Glutamatergic neuron (in vitro differentiated cells): ENCODE results near the gene ATXN2. TPM values are rescaled to one million over a fixed set of nuclear protein-coding genes. Genes with fewer than 3 reads are reported as not detected.

Source experiments
- total RNA-seq: library from RNA; stranded (reverse); fragmentation: NEBNext Ultra II Directional; extraction: Animal tissue kit (Norgen Biotek cat#: 25700); gene quantifications from one replicate; pipeline ENCODE4 v1.2.1, GENCODE V29; 2021; ENCODE audit not compliant: unreplicated experiment

ATXN2 gene
- total RNA-seq, 1 donor from 2014 or later = 80.8 TPM

Other genes starting within 250 kb of the ATXN2 start
- 33.2 TPM for gene PHETA1, start 230.2 kb downstream of the ATXN2 start, total RNA-seq
- 18.1 TPM for gene SH2B3, start 193.4 kb downstream of the ATXN2 start, total RNA-seq
- 26.1 TPM for gene BRAP, start 86.6 kb upstream of the ATXN2 start, total RNA-seq
- 35.9 TPM for gene ACAD10, start 86.7 kb upstream of the ATXN2 start, total RNA-seq
- 55.2 TPM for gene ALDH2, start 167.6 kb upstream of the ATXN2 start, total RNA-seq
- gene MAPKAPK5, start 242.9 kb upstream of the ATXN2 start, total RNA-seq = 125 TPM